Testis (tissue), 3 donors: ENCODE measurements around the gene CACNB1. TPM values are rescaled to one million over a fixed set of nuclear protein-coding genes. Genes with fewer than 3 reads are reported as not detected.

Experiments used
- DNase-seq: peaks from one replicate; pipeline ENCODE4 v3.0.0-alpha.2; 2019
- H3K27ac ChIP-seq, 2 donors: fragments of 200-600 bp; sonication (generic); one replicate each; pipeline ENCODE4 v1.5.1; 2019
- H3K27me3 ChIP-seq: fragments of 200-600 bp; sonication (generic); one replicate; pipeline ENCODE4 v1.5.1; 2019
- H3K36me3 ChIP-seq: fragments of 200-600 bp; sonication (generic); one replicate; pipeline ENCODE4 v1.5.1; 2017; ENCODE audit warnings: low read depth; ENCODE audit errors: missing control alignments
- H3K4me1 ChIP-seq: fragments of 200-600 bp; sonication (generic); one replicate; pipeline ENCODE4 v1.5.1; 2019
- H3K4me3 ChIP-seq, 2 donors: fragments of 200-600 bp; sonication (generic); one replicate each; pipeline ENCODE4 v1.5.1; 2017 to 2019
- H3K9me3 ChIP-seq: fragments of 200-600 bp; sonication (generic); one replicate; pipeline ENCODE4 v1.5.1; 2017
- POLR2A ChIP-seq: fragments of 450-650 bp; IDR thresholded peaks from one replicate; pipeline ENCODE4 v1.6.1; 2017; ENCODE audit warnings: antibody characterized with exemption, mild to moderate bottlenecking, moderate library complexity
- WGBS, 2 donors: methylation state at CpG; one replicate each; pipeline ENCODE4 v1.1.5; 2018; 5-methylcytosine and 5-hydroxymethylcytosine counted together
- intact Hi-C: fragments of 100-400 bp; cut with DNase I; formaldehyde crosslinking; loops from one replicate; pipeline ENCODE4 v1.15.1; 2023; ENCODE audit warnings: low total_unique reads
- polyA plus RNA-seq: library from polyadenylated mRNA; stranded (reverse); fragments of 350-450 nt; fragmentation: Illumina TruSeq; extraction: RNeasy Lipid Tissue Mini Kit (QIAGEN cat#74804); gene quantifications from one replicate; pipeline ENCODE4 v1.2.3, GENCODE V29; 2014; ENCODE audit warnings: low read depth, low replicate concordance; ENCODE audit not compliant: insufficient read depth
- total RNA-seq, 2 donors: library from RNA; depleted of rRNA; stranded (reverse); fragments of >200 nt; gene quantifications; one replicate each; pipeline ENCODE4 v1.2.3, GENCODE V29; 2016
- TF ChIP-seq, protein P1 (sequence below), 3 experiments: fragments of 450-650 bp in 2 of 3; fragments of 200-600 bp in 1 of 3; sonication (generic) in 1 of 3; IDR thresholded peaks; one replicate each; pipeline ENCODE4 v1.5.1; 2016 to 2019; ENCODE audit warnings: antibody characterized with exemption in 3 of 3, mild to moderate bottlenecking in 2 of 3, moderate library complexity in 1 of 3

CACNB1 gene
- total and polyA plus RNA-seq, 3 donors from 2014 or later: 11.3 to 19.8 (median 18.1) TPM

DNA sequence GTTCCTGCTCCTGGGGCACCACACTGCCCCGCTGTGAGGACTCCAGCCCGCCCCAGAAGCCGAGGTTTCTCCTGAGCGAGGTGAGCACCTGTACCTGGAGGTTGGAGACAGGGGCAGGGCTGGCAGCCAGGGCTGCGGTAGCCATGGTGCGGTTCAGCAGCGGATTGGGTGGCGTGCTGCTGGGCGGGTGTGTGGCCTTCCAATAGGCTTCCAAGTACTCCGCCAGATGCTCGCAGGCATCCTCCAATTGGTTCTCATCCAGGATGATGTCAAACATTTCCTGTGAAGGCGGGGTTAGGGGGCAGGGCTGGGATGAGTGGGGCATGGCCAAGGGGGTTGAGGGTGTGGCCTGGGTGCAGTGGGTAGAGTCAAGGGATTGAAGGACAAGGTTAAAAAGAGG lies 20.2 kb downstream of the CACNB1 start:
- TF ChIP-seq, protein P1, sequence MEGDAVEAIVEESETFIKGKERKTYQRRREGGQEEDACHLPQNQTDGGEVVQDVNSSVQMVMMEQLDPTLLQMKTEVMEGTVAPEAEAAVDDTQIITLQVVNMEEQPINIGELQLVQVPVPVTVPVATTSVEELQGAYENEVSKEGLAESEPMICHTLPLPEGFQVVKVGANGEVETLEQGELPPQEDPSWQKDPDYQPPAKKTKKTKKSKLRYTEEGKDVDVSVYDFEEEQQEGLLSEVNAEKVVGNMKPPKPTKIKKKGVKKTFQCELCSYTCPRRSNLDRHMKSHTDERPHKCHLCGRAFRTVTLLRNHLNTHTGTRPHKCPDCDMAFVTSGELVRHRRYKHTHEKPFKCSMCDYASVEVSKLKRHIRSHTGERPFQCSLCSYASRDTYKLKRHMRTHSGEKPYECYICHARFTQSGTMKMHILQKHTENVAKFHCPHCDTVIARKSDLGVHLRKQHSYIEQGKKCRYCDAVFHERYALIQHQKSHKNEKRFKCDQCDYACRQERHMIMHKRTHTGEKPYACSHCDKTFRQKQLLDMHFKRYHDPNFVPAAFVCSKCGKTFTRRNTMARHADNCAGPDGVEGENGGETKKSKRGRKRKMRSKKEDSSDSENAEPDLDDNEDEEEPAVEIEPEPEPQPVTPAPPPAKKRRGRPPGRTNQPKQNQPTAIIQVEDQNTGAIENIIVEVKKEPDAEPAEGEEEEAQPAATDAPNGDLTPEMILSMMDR (IDR thresholded peaks at IDR 0.05): no peak
- TF ChIP-seq POLR2A: no peak
- Histone ChIP-seq H3K27ac (no peak overlapping the region), H3K36me3 (no peaks in the 10 kb centered on the region), H3K27me3 (no peaks in the 10 kb centered on the region), H3K9me3 (no peaks in the 10 kb centered on the region), H3K4me3 (no peak overlapping the region), H3K4me1 (no peaks in the 10 kb centered on the region)
- intact Hi-C loops: no loop called here
- peak; percentile 60 for DNase-seq
- 48 to 62% methylated on average over 3 to 11 of the region's 12 CpGs for WGBS, 2 donors

DNA sequence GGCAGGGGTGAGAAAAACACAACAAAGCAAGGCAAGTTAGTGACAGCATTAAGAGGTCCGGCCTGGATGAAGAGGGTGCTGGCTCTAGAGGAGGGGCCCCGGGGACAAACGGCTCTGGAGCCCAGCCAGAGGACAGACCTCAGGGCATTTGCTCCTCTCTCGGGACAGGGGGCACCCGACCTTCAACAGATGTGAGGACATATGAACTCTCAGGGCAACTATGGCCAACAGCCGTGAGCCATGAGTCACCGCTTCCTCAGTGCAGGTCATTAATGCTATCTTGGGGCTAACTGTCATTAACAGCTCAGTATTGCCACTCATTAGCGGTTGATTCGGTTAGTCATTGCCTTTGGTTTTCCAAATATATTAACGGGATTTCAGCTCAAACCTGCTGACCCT lies 21.8 kb downstream of the CACNB1 start:
- intact Hi-C loops: no loop called here
- H3K36me3 ChIP-seq: no peaks in the 10 kb centered on the region
- WGBS, 2 donors: 57 to 65% methylated on average over 10 of the region's 10 CpGs
- no peaks in the 10 kb centered on the region for H3K4me1 ChIP-seq
- no peak overlapping the region for H3K27ac ChIP-seq
- peak overlapping the region in 1 of 2 donors; percentile 41 for H3K4me3 ChIP-seq
- no peaks in the 10 kb centered on the region for H3K27me3 ChIP-seq
- DNase-seq: no peak
- TF ChIP-seq, protein P1 (IDR thresholded peaks at IDR 0.05): no peak
- TF ChIP-seq POLR2A: no peak
- no peaks in the 10 kb centered on the region for H3K9me3 ChIP-seq

DNA sequence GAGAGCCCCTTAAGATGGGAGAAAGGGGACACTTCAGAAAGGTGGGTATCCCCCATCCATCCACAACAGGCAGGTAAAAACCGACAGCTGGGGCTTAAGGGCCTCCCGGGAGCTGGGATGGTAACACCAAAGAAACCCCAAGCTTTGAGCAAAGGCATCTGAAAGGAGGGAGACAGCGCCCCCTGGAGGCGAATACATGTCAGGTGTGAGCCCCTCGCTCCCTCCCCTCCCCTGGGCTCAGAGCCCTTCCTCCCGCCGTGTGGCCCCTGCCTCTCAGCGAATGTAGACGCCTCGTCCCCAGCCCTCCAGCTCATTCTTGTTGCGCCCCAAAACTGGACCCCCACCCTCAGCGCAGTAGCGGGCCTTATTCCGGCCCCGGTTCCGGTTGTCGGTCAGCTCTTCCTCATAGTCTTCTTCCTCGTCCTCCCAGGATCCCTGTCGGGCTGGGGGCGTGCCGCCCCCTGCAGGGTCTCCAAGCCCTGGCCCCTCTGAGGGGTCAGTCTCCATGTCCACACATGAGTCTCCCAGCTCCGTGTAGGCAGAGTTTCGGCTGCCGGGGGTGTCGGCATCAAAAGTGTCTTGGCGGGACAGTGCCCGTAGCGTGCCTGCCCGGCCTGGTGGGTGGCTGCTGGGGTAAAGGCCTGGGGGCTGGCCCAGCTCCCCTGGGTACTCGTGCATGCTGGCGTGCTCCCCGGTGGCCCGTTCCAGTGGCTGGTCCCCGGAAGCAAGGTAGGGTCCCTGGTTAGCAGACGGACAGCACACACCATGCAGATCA lies 22.4 kb downstream of the CACNB1 start:
- H3K9me3 ChIP-seq: no peaks in the 10 kb centered on the region
- DNase-seq: peak; percentile 88
- WGBS, 2 donors: 40 to 50% methylated on average over 30 to 32 of the region's 35 CpGs

DNA sequence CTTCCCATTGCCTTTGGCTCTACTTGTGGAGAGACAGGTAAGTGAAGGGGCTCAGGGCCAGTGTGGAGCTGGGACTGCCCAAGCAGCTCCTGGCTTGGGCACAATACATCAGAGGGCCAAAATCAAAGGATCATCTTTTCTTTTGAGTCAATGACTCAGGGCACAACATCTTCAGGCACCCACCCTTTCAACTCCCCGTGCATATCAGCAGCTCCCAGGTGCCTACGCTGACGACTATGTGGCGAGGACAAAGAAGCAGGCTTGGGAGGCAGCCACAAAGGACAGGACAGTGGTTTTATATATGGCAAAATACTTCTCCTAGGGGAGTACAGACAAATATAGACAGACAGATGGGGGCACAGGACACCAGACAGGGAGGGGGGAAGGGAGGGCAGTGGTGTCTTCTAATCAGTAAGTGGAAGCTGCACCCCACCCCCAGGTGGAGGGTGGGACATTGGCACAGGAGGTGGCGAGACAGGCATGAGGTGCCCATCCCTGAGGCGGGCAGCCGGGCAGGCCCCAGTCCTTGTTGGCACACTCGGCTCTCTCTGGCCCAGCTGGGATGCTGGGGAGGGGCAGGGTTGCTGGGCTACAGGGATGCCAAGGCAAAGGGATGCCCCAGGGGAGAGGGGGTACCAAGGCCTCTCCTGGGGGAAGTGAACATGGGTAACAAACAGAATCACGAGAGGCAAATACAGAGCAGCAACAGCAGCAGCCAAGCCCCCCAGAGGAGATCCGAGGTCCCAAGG lies 23.8 kb downstream of the CACNB1 start:
- Histone ChIP-seq H3K36me3 (no peaks in the 10 kb centered on the region), H3K4me3 (no peak overlapping the region), H3K27ac (no peak overlapping the region), H3K9me3 (no peaks in the 10 kb centered on the region), H3K27me3 (no peaks in the 10 kb centered on the region), H3K4me1 (no peaks in the 10 kb centered on the region)
- DNase-seq: no peak
- intact Hi-C loops: no loop called here
- WGBS, 2 donors: 55 to 61% methylated on average over 9 of the region's 10 CpGs
- TF ChIP-seq, protein P1 (IDR thresholded peaks at IDR 0.05): no peak
- TF ChIP-seq POLR2A: no peak

More for the DNA sequence above, 22.4 kb downstream of the CACNB1 start:
- intact Hi-C loops: no loop called here
- H3K27ac ChIP-seq: no peak overlapping the region
- H3K27me3 ChIP-seq: no peaks in the 10 kb centered on the region
- no peaks in the 10 kb centered on the region for H3K4me1 ChIP-seq
- no peak for TF ChIP-seq POLR2A
- TF ChIP-seq, protein P1 (IDR thresholded peaks at IDR 0.05): peak; percentile 77 to 93 (median 77)
- no peaks in the 10 kb centered on the region for H3K36me3 ChIP-seq
- peak overlapping the region; percentile 26 to 41 for H3K4me3 ChIP-seq
